HG03442 (cell line): ENCODE results near the gene ECI1.
"Not testable (repeated sequence)": the region's sequence is repeated elsewhere in the genome, so short reads cannot be mapped to it uniquely, and the experiment has no call there.

Experiments
- ATAC-seq: cut with Tn5 transposase; IDR thresholded peaks from one replicate; pipeline ENCODE4 v1.9.1; 2021; ENCODE audit warnings: mild to moderate bottlenecking, moderate library complexity; ENCODE audit not compliant: unreplicated experiment

Gene ECI1

GRCh38 chr16:2212362-2213324 lies 38.7 kb downstream of the ECI1 start:
- ATAC-seq = no peak

- no peak for ATAC-seq
These were observed 39.5 kb downstream of the ECI1 start for GRCh38 chr16:2211923-2212347.

GRCh38 chr16:2210386-2211365 lies 40.7 kb downstream of the ECI1 start, which contains the start of gene BRICD5:
Gene BRICD5, minus strand, starts transcription at chr16:2210863. Its CDS starts 30 bp downstream, at chr16:2210833.
- no peak for ATAC-seq

GRCh38 chr16:2210009-2210332 lies 41.4 kb downstream of the ECI1 start:
- no peak for ATAC-seq

- no peak for ATAC-seq
These were observed 42.0 kb downstream of the ECI1 start for GRCh38 chr16:2209258-2210008.

GRCh38 chr16:2208772-2209171 lies 42.6 kb downstream of the ECI1 start:
- ATAC-seq = no peak

- ATAC-seq = no peak
These were observed 43.1 kb downstream of the ECI1 start for GRCh38 chr16:2208308-2208707.

- ATAC-seq = no peak
These were observed 43.5 kb downstream of the ECI1 start for GRCh38 chr16:2207872-2208271.

- ATAC-seq = no peak
These were observed 44.5 kb downstream of the ECI1 start for GRCh38 chr16:2206780-2207433.

- no peak for ATAC-seq
These were observed 45.0 kb downstream of the ECI1 start for GRCh38 chr16:2206420-2206779.

- ATAC-seq = no peak
These were observed 45.4 kb downstream of the ECI1 start for GRCh38 chr16:2205967-2206313.

- ATAC-seq = peak; percentile 75
These were observed 46.1 kb downstream of the ECI1 start, which contains the start of gene MLST8 for GRCh38 chr16:2205104-2205966. Gene MLST8, plus strand, starts transcription at chr16:2205454. Its CDS starts 632 bp downstream, at chr16:2206086.

- no peak for ATAC-seq
These were observed 46.8 kb downstream of the ECI1 start for GRCh38 chr16:2204416-2205103.

- not testable (repeated sequence) for ATAC-seq
These were observed 48.2 kb downstream of the ECI1 start for GRCh38 chr16:2203119-2203688.

- ATAC-seq = no peak
These were observed 51.1 kb downstream of the ECI1 start for GRCh38 chr16:2200313-2200712.

GRCh38 chr16:2199621-2200139 lies 51.7 kb downstream of the ECI1 start:
- no peak for ATAC-seq

- no peak for ATAC-seq
These were observed 52.3 kb downstream of the ECI1 start for GRCh38 chr16:2199095-2199494.

GRCh38 chr16:2198283-2198682 lies 53.1 kb downstream of the ECI1 start:
- ATAC-seq = no peak
